Loucy (cell line): ENCODE data around the gene ANKRD36.
"Not testable (repeated sequence)": the region's sequence is repeated elsewhere in the genome, so short reads cannot be mapped to it uniquely, and the experiment has no call there.

Experiments used
- H2AFZ ChIP-seq: fragments of 200-600 bp; sonication (generic); 2 replicates; pipeline ENCODE4 v1.6.0; 2016; ENCODE audit warnings: antibody characterized with exemption, mild to moderate bottlenecking, low read length, moderate library complexity
- H3F3A ChIP-seq: fragments of 200-600 bp; 2 replicates; pipeline ENCODE4 v1.6.0; 2016; ENCODE audit warnings: antibody characterized with exemption, low read depth, mild to moderate bottlenecking
- H3K27me3 ChIP-seq: fragments of 200-600 bp; sonication (generic); 2 replicates; pipeline ENCODE4 v1.6.1; 2014; ENCODE audit warnings: low read length, mild to moderate bottlenecking; ENCODE audit not compliant: insufficient read depth, poor library complexity, severe bottlenecking
- H3K36me3 ChIP-seq: fragments of 200-600 bp; sonication (generic); 2 replicates; pipeline ENCODE4 v1.6.1; 2016; ENCODE audit warnings: low read length; ENCODE audit not compliant: insufficient read depth
- H3K4me1 ChIP-seq: fragments of 200-600 bp; sonication (generic); 2 replicates; pipeline ENCODE4 v1.5.1; 2014; ENCODE audit warnings: low read length, mild to moderate bottlenecking; ENCODE audit not compliant: insufficient read depth, poor library complexity, severe bottlenecking
- H3K4me2 ChIP-seq: fragments of 200-600 bp; sonication (generic); 2 replicates; pipeline ENCODE4 v1.6.0; 2014; ENCODE audit warnings: antibody characterized with exemption, low read length, low read depth, mild to moderate bottlenecking; ENCODE audit not compliant: poor library complexity, severe bottlenecking
- H3K4me3 ChIP-seq: fragments of 200-600 bp; sonication (generic); 2 replicates; pipeline ENCODE4 v1.5.1; 2014; ENCODE audit warnings: low read length, mild to moderate bottlenecking, mixed read lengths; ENCODE audit not compliant: poor library complexity, severe bottlenecking
- H3K79me2 ChIP-seq: fragments of 200-600 bp; sonication (generic); 2 replicates; pipeline ENCODE4 v1.6.1; 2014; ENCODE audit warnings: low read length; ENCODE audit not compliant: insufficient read depth
- H3K9ac ChIP-seq: fragments of 200-600 bp; sonication (generic); 2 replicates; pipeline ENCODE4 v1.6.0; 2014; ENCODE audit warnings: mild to moderate bottlenecking, low read depth, low read length, moderate library complexity; ENCODE audit not compliant: poor library complexity, severe bottlenecking
- H3K9me2 ChIP-seq: fragments of 200-600 bp; sonication (generic); replicated peaks from 2 replicates; pipeline ENCODE4 v1.6.1; 2016; ENCODE audit warnings: low read depth, low read length, mixed read lengths
- H3K9me3 ChIP-seq: fragments of 200-600 bp; sonication (generic); 2 replicates; pipeline ENCODE4 v1.6.1; 2014; ENCODE audit warnings: mild to moderate bottlenecking, antibody characterized with exemption, low read length, low read depth; ENCODE audit not compliant: insufficient read depth
- H4K20me1 ChIP-seq: fragments of 200-600 bp; sonication (generic); 2 replicates; pipeline ENCODE4 v1.6.0; 2014; ENCODE audit warnings: antibody characterized with exemption, low read length, mild to moderate bottlenecking; ENCODE audit not compliant: insufficient read depth, poor library complexity, severe bottlenecking
- EZH2phosphoT487 ChIP-seq: fragments of 200-600 bp; IDR thresholded peaks from 2 replicates; pipeline ENCODE4 v1.6.1; 2018; ENCODE audit warnings: antibody characterized with exemption, mild to moderate bottlenecking, moderate library complexity, borderline replicate concordance
- TF ChIP-seq, protein P1 (sequence below): fragments of 200-600 bp; sonication (generic); conservative IDR thresholded peaks from 2 replicates; pipeline ENCODE4 v1.5.1; 2014; ENCODE audit warnings: mild to moderate bottlenecking, antibody characterized with exemption, low read length

ANKRD36 gene

DNA sequence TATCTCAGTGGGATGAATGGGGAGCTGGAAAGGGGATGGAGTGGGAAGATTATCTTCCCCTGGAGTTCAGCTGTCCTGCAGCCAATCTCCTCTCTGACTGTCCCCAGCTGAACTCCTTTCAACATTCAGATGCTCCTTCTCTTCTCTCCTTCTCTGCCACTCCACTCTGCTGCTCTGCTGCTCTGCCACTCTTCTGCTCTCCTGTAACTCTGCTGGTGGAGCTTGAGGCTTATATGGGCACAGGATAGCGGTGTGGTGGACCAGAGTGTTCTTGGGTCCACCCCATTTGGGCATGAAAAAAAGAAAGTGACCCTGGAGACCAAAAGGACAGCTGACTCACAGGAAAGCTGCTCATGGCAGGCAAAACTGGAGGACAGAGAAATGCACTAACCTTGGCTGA, 44.9 kb upstream of the ANKRD36 start:
- Histone ChIP-seq H3K9me2 (no peaks in the 10 kb centered on the region), H3K36me3 (no peaks in the 10 kb centered on the region), H2AFZ (no peak overlapping the region), H3K27me3 (no peaks in the 10 kb centered on the region), H4K20me1 (no peaks in the 10 kb centered on the region), H3K9ac (no peak overlapping the region), H3K4me2 (no peak overlapping the region), H3K79me2 (no peaks in the 10 kb centered on the region), H3K4me3 (no peak overlapping the region), H3K9me3 (no peaks in the 10 kb centered on the region), H3F3A (no peaks in the 10 kb centered on the region), H3K4me1 (no peaks in the 10 kb centered on the region)
- TF ChIP-seq, protein P1, sequence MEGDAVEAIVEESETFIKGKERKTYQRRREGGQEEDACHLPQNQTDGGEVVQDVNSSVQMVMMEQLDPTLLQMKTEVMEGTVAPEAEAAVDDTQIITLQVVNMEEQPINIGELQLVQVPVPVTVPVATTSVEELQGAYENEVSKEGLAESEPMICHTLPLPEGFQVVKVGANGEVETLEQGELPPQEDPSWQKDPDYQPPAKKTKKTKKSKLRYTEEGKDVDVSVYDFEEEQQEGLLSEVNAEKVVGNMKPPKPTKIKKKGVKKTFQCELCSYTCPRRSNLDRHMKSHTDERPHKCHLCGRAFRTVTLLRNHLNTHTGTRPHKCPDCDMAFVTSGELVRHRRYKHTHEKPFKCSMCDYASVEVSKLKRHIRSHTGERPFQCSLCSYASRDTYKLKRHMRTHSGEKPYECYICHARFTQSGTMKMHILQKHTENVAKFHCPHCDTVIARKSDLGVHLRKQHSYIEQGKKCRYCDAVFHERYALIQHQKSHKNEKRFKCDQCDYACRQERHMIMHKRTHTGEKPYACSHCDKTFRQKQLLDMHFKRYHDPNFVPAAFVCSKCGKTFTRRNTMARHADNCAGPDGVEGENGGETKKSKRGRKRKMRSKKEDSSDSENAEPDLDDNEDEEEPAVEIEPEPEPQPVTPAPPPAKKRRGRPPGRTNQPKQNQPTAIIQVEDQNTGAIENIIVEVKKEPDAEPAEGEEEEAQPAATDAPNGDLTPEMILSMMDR = no peak
- no peak for TF ChIP-seq EZH2phosphoT487

DNA sequence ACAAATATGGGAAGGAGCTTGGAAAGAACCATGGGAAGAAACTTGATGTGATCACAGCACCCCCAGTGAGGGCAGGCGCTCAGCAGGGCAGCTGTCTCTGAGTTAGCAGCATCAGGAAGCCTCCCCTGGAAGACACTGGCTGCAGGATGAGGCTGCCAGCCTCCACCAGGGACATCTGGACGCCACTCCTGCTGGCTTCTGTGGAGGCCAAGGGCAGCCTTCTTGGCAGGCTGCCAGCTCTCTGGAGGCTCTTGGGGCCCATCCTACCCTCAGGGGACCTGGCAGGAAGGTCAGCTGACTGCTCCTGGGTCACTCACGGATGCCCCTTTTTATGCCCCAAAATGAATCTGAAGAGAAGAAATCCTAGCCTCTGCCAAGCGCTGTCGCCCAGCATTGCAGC, 44.2 kb upstream of the ANKRD36 start:
- not testable (repeated sequence) for H3K36me3 ChIP-seq, H3K27me3 ChIP-seq, H3K4me3 ChIP-seq, H4K20me1 ChIP-seq, H3K9me3 ChIP-seq, H3K9ac ChIP-seq, H3K4me2 ChIP-seq, H3F3A ChIP-seq, H3K9me2 ChIP-seq, H2AFZ ChIP-seq, H3K4me1 ChIP-seq, H3K79me2 ChIP-seq

DNA sequence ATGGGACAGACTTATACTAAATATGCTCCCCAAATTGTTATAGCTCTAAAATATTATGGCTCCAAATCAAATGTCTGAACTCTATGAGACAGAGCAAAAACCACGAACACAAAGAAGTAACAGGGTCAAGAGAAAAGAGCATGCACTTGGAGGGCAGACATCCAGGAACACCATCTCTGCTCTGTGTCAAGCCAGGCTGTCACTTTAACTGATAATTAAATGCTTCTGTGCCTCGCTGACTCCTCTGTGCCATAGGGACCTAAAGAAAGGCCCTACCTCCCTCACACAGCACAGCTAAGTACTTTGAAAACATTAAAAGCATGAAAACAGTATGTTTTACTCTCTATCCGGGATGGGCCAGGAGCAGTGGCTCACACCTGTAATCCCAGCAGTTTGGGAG, 42.0 kb upstream of the ANKRD36 start:
- H4K20me1 ChIP-seq, H3K9ac ChIP-seq, H3K9me3 ChIP-seq, H3K36me3 ChIP-seq, H2AFZ ChIP-seq, H3K79me2 ChIP-seq, H3K27me3 ChIP-seq, H3F3A ChIP-seq, H3K4me1 ChIP-seq, H3K9me2 ChIP-seq, H3K4me3 ChIP-seq, H3K4me2 ChIP-seq: not testable (repeated sequence)

DNA sequence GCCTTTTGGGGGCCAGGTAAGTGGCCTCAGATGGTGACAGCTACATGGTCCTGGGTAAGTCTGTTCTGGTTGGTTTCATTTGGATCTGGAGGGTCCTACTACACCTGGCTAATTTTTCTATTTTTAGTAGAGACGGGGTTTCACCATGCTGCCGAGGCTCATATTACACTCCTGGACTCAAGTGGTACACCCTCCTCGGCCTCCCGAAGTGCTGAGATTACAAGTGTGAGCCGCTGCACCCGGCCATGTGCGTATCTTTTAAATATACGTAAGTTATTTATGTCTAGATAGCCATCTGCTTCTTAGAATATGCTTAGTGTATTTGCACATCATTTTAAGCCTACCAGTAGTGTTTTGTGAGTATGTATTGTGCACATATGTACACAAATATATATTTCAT, 35.7 kb upstream of the ANKRD36 start:
- H3K27me3 ChIP-seq, H3K9me2 ChIP-seq, H3F3A ChIP-seq, H2AFZ ChIP-seq, H3K4me2 ChIP-seq, H4K20me1 ChIP-seq, H3K4me3 ChIP-seq, H3K36me3 ChIP-seq, H3K4me1 ChIP-seq, H3K9me3 ChIP-seq, H3K79me2 ChIP-seq, H3K9ac ChIP-seq: not testable (repeated sequence)

DNA sequence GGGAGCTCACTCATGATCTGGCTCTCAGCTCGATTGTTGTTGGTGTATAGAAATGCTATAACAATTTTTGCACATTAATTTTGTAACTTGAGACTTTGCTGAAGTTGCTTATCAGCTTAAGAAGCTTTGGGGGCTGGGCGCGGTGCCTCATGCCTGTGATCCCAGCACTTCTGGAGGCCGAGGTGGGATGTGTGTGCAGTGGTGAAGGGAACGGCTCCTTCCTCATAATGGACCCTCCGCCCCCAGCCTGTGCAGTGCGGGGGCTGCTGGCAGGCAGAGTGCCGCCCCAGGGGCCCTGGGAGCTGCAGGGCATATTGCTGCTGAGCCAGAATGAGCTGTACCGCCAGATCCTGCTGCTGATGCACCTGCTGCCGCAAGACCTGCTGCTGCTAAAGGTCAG, 32.1 kb upstream of the ANKRD36 start:
- not testable (repeated sequence) for H3F3A ChIP-seq, H4K20me1 ChIP-seq, H3K9ac ChIP-seq, H3K27me3 ChIP-seq, H3K4me2 ChIP-seq, H3K4me3 ChIP-seq, H3K4me1 ChIP-seq, H3K36me3 ChIP-seq, H3K9me3 ChIP-seq, H3K9me2 ChIP-seq, H2AFZ ChIP-seq, H3K79me2 ChIP-seq

DNA sequence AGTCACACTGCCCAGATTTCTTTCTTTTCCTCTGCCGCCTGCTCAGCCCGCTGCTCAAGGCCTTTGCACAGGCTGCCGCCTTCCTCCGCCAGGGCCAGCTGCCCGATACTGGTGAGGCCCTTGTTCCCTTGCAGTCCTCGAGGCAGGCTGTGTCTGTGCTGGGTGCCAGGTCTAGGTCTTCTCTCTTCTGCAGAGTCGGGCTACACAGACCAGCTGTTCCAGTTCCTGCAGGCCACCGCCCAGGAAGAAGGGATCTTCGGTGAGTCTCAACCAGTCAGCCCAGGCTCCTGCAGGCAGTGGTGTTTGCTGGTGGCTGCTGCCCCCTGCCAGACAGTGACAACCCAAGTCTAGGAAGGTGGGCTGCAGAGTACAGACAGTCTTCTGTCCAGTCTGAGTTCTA, 30.7 kb upstream of the ANKRD36 start:
- not testable (repeated sequence) for H4K20me1 ChIP-seq, H3K4me1 ChIP-seq, H3K79me2 ChIP-seq, H3K27me3 ChIP-seq, H3K36me3 ChIP-seq, H3K4me2 ChIP-seq, H3F3A ChIP-seq, H3K9ac ChIP-seq, H3K9me3 ChIP-seq, H3K4me3 ChIP-seq, H2AFZ ChIP-seq, H3K9me2 ChIP-seq

DNA sequence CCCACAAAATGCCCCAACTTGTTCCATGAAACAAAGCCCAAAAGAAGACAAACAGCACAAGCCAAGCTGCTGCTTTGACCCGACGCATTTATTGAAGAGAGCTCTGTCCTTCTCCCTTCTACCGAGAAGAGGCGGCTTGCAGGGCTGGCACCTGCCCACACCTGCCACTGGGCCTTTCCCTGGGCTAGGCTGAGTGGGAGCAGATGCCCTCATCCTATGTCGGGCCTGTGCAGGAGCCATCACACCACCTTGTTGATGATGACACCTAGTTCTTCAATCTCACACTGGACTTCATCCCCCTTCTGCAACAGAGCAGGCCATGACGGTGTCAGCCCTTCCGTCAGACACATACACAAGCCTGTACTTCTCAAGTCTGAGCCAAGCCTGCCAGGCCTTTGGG, 29.4 kb upstream of the ANKRD36 start:
- H2AFZ ChIP-seq, H3K27me3 ChIP-seq, H3K4me2 ChIP-seq, H3F3A ChIP-seq, H3K9me3 ChIP-seq, H3K4me3 ChIP-seq, H4K20me1 ChIP-seq, H3K9ac ChIP-seq, H3K9me2 ChIP-seq, H3K4me1 ChIP-seq, H3K79me2 ChIP-seq, H3K36me3 ChIP-seq: not testable (repeated sequence)
